HS-5 (cell line): ENCODE measurements around the gene PARP12.

Source experiments
- DNase-seq: peaks from one replicate; pipeline ENCODE4 v3.0.0-alpha.2; 2012; ENCODE audit warnings: low read depth

PARP12 gene

DNA sequence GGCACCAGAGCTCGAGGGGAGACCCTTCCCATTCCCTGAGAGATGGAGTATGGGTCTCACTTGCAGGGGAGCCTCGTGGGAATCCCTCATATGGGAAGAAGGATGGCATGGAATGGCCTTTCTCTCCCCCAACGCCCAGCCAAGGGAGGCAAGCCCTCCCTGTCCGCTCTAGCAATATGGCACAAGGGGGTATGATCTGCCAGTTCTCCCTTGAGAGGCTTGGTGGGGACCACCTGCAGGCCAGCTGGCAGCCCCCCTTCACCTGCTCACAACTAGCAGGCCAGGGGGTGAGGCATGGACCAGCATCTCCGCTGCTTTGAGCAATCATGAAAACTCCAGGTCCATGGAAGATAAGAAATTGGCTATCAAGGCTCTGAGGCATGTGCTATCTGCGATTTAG, 70.8 kb downstream of the PARP12 start:
- no peak for DNase-seq

DNA sequence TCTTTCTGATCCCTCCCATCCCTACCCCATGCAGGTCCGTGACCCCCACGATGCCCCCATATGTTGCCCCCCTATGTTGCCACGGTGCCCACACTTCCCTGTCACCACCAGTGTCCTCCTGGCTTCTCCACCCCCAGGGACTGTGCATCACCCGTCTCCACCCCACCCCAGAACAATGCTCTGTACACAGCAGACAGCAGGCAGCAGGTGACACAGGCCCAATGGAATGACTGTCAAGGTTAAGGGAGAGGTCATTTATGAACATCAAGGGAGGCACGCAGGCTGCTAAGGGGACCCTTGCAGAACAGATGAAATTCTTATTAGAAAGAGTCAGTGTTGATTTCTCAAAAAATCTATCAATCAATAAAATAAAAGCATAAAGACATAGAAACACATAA, 71.5 kb downstream of the PARP12 start:
- no peak for DNase-seq

DNA sequence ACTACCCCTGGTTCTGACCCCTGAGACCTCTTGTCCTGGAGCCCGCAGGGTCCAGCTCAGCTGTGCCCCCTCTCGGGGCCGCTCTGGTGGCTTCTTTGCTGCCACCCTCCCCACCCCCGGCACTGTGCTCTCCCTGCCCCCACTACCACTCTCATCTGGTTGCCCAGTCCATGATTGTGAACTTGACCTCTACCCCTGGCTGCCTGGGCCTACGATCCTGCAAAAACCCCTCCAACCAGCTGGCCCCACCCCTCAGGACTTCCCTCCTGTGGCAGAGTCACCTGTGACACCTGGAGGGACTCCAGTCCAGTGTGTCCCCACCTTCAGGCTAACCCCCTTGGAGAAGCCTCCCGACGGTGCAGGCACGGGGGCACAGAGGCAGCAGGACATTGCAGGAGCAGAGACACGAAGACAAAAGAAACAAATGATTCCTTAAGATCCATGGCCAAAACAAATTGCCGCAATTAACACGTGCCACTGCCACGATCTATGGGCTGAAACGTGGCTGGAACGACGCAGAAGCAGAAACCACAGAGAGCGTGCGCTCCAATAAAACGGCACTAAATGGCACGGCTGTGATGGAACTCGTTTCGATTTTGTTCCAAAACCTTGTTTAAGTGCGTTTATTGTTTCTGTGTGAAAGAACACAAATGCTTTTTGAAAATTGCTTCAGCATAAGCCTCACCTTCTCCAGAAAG, 72.0 kb downstream of the PARP12 start:
- DNase-seq: no peak

DNA sequence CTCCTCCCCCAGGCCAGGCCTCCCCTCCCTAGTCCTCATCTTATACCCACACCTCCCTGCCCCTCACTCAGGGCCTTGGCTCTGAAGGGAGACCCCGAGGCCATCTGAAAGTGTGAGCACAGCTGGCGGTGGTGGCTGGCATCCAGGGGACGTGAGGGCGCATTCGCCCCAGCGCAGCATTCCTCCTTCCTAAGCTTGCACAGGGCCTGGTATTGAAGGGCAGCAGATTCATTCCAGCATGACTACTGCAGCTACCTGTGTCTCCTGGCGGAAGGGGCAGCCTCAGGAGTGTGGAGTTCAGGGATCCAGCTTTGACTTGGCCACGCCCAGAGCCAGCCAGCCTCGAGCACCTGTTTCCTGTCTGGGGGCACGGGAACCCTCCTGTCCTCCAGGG, 72.6 kb downstream of the PARP12 start:
- no peak for DNase-seq

DNA sequence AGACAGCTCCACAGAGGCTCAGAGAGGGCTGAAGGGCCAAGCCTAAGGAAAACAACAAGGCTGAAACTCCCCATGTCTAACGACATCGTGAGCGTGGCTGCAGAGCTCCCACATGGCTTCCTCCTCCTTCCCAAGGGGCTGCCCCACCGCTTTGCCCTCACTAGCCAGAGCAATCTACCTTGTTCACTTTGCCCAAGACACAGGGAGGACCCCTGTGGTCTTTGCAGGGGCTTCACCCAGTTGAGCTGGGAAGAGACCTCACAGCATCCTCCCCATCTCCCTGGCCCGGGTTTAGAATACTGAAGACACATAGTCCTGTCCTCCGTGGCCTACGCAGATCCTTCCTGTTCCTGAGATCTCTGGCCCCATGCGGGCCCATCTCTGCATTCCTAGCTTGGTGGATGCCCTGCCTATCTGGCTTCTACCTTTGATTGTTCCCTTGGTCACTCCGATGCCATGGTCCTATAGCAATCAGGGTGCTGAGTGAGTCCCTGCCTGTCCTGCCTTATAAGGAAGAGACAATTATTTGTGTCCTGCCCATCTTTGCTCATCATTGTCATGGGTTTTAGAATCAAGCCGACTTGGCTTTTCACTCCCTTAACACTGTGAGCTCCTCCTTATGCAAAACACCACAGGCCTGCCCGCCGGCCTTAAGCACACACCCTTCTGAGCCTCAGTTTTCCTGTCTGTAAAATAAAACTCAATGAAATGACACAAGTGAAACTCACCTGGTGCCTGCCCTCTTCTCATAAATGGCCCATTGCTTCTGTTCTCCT, 73.2 kb downstream of the PARP12 start:
- DNase-seq: no peak

DNA sequence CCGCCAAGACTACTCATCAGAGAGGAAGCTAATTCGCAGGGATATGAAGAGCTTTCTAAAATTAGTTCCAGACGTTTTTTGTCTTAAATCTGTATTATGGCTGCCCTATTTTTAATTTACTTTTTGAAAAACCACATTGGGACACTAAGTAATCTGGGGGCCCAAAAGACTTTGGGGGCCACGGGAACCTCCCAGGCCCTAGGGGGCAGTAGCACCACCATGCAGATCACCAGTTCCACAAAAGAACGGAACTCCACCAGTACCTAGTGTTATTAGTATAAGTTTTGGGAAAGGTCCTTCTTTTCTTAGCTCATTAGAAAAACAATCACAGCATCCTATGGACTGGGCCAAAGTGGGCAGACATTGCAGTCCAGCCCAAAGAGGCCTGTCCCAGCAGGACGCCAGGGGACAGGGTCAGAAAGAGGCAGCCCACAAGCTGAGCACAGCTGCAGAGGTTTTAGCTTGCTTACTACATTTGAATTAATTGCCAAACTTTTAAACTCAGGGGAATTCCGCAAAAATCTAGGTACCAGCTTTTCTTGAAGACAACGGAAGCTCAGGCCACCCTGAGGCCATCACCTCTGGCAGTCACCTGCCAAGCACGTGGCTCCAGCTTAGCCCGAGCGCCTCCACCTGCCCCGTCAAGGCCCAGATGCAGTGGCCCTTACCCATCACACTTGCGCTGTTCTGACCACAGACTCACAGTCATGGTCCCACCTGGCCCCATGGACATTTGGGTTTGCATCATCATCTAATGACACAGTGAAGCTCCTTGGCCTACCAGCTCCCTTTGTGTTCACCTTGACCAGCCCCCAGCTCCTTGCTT, 74.8 kb downstream of the PARP12 start:
- DNase-seq: no peak

DNA sequence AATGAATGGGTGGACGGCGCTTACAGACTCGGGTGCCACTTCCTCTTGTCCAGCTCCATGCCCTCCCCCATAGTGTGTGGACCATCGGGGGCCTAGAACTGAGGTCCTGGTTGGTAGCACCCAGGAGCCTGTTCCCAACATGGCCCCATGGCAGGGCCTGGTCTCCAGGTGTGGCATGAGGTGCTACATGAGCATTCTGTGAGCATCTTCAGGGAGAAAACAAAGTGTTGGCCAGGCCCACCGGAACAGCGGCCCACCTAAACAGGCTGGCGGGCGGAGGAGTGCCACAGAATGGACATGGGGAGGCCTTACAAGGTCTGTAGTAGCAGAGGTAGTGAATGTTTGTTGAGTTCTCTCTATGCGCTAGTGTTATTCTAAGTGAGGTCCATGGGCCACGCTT, 76.9 kb downstream of the PARP12 start:
- DNase-seq: no peak

DNA sequence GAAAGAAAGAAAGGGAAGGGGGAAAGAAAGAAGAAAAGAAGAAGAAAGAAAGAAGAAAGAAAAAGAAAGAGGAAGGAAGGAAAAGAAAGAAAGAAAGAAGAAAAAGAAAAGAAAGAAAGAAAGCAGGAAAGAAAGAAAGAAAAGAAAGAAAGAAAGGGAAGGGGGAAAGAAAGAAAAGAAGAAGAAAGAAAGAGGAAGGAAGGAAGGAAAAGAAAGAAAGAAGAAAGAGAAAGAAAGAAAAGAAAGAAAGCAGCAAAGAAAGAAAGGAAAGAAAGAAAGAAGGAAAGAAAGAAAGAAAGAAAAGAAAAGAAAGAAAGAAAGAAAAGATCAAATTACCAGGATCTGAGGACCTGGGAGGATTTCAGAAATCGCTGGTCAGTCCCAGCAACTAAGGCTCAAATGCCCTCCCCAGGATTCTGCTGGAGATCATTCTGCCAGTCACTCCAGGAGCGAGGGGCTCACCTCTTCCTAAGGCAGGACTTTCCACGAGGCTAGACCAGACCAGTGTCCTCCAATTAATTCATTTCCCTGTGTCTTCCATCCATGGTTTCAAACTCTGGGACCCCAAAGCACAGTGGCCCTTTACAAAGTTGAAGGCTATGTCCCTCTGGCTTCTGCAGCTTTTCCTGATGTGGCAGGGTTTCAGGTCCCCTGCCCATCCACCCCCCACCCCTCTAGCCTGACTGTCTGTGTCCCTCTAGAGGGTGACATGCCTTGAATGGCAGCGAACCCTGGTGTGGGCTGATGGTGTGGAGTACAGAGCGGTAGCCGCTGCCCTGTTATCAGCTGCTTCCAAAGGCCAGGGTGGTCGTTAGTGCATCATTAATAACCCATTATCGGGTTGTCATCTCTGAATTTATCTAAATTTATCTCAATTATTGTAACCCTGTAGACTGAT, 77.9 kb downstream of the PARP12 start:
- DNase-seq: no peak

DNA sequence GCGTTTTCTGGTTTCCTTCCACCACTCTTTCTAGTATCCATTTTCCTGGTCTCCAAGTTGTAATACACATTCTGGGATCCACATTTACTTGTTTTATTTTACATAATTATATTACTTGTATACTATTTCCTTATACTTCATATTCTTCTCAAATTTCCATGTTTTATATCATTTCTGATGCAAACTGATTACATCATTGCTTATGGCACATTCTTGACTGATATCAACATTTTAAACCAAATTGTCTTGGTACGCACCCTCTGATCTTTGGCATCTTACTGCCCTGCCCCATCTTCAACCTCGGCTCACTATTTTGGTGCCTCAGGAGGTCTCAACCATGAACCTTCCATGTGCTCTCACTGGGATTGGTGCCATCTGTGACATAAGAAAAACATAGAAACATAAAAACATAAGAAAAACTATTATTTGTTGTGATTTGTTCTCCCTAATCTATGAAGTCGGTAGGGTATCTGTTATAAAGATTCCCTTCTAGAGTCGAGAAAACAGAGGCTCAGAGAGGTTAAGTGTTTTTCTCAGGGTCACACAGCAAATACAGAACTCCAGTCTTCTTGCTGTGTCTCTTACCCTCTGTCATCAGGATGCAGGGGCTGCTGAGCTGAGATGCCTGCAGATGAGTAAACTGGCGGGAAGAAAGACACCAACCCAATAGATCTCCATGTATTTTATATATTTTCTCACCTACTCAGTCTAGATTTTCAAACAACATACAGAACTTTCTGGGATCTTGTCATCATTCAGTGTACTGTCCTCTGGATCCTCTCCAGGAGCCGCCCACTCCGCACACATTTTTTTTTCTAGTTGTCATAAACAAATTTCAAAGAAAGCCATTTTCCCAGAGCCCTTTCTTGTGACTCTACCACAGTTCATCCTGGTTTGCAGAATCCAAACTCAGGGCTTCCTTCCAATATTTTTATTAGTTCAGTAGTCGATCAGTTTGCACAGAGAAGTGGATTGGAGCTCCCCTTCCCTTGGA, 79.5 kb downstream of the PARP12 start:
- DNase-seq: no peak

DNA sequence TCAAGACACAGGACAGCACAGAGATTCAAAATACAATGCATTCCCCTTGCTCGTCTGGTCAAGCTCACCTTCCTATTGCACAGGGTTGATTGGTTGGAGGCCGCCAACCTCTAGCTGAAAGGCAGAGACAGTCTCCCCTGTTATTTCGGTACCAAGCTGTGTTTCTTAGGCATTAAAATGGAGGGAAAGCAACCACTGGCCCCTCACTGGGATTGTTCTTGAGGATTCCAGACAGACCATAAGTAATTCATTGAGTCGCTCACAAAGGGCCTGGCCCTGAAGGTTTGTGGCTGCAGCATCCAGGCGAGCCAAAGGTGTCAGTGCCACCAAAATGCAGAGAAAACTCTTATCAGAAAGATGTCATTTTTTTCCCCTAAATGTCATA, 81.2 kb downstream of the PARP12 start:
- no peak for DNase-seq

DNA sequence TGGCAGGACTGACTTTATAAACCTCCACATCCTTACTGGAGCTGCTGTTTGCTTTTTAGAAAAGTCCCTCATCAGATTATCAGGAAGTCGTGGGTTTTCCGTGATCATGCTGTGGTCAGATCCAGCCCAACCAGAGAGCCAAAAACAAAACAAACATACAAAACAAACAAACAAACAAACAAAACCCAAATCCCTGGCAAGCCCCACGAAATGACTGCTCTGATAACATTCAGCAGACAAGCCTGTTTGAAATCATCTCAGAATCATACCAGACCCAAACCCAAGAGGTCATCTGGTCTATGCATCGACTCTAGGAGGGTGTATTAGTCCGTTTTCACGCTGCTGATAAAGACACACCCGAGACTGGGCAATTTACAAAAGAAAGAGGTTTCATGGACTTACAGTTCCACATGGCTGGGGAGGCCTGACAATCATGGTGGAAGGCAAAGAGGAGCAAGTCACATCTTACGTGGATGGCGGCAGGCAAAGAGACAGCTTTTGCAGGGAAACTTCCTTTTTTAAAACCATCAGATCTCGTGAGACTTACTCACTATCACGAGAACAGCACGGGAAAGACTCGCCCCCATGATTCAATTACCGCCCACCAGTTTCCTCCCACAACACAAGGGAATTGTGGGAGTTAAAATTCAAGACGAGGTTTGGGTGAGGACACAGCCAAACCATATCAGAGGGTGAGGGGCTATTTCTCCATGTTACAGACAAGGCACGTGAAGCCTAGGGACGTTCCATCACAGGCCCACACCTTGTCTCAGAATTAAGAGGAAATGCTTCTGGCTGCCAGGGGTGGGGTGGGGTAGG, 85.7 kb downstream of the PARP12 start:
- DNase-seq: no peak

DNA sequence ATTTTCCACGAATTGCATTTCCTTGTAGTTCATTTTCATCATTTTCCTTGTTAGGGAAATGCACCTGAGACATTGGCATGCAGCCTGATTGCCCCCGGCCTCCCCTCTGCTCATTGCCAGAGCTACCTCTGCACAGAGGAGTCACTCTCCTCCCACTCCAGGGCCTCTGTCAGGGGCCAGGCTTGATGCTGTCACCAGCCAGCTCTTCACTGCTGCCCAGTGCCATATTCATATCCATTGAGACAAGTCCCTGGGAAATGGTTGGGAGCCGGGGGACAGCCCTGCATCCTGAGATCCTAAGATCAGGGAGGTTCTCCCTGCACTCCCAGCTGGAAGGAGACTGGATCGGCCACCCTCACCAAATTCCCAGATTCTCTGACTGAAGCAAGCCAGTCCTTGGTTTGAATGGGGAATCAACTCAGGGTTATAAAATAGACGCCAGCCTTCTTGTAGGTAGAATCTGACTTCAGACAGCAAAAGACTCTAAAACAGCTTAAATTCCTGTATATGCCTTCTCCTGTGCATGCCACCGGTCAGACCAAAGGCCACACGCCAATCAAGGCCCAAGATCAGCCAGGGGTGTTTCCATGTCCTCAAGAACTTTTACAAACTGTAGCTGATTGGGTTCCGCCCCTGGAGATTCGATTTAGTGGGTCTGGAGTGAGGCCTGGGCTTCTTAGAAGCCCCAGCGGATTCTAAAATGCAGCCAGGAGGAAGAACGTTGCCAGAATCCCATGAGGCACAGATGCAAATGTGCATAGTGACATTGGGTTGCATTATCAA, 86.5 kb downstream of the PARP12 start:
- DNase-seq: no peak

DNA sequence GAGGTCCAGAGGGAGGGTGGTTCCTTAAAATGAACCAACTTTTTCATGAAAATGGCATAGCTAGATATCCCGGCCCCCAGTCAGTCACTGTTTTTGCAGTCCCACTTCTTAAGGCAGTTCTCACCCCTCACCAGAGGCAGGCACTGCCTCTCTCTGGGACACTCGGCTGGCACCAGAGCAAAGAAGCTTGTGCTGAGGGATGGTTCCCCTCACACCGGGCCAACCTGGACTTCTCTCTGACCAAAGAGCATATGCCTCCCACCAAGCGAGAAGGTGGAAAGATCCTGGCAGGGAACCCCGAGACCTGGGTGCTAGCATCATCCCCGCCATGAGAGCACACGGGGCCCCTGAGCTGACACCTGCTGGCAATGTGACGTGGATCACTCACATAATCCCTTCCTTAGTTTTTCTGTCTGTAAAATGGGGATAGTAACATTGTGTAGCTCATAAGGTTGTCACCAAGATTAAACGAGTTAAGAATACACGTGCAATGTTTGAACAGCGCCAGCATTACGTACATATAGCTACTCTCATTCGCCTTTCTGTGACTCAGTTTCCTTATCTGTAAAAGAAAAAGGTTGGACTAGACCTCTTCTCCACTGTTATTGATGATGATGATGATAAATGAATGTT, 88.5 kb downstream of the PARP12 start:
- DNase-seq: no peak
